BLaER1 (cell line): Measurements from ENCODE around the gene TMUB2.

Experiments used
- H3K27ac ChIP-seq: shearing (Covaris generic); formaldehyde crosslinking; 2 replicates; pipeline ENCODE4 v1.8.1; 2022
- H3K27me3 ChIP-seq: shearing (Covaris generic); formaldehyde crosslinking; 2 replicates; pipeline ENCODE4 v1.8.1; 2022
- H3K36me3 ChIP-seq: shearing (Covaris generic); formaldehyde crosslinking; 2 replicates; pipeline ENCODE4 v1.8.1; 2022
- H3K4me1 ChIP-seq: shearing (Covaris generic); formaldehyde crosslinking; 2 replicates; pipeline ENCODE4 v1.8.1; 2022
- H3K4me2 ChIP-seq: shearing (Covaris generic); formaldehyde crosslinking; 2 replicates; pipeline ENCODE4 v1.8.1; 2022
- H3K4me3 ChIP-seq: shearing (Covaris generic); formaldehyde crosslinking; 2 replicates; pipeline ENCODE4 v1.8.1; 2022
- H3K9ac ChIP-seq: shearing (Covaris generic); formaldehyde crosslinking; 2 replicates; pipeline ENCODE4 v1.8.1; 2022
- H3K9me3 ChIP-seq: shearing (Covaris generic); formaldehyde crosslinking; 2 replicates; pipeline ENCODE4 v1.8.1; 2022
- H4K20me1 ChIP-seq: shearing (Covaris generic); formaldehyde crosslinking; 2 replicates; pipeline ENCODE4 v1.8.1; 2022
- Cebpa-rat ChIP-seq: shearing (Covaris generic); IDR thresholded peaks from 2 replicates; pipeline ENCODE4 v1.8.1; 2022

The TMUB2 gene

DNA sequence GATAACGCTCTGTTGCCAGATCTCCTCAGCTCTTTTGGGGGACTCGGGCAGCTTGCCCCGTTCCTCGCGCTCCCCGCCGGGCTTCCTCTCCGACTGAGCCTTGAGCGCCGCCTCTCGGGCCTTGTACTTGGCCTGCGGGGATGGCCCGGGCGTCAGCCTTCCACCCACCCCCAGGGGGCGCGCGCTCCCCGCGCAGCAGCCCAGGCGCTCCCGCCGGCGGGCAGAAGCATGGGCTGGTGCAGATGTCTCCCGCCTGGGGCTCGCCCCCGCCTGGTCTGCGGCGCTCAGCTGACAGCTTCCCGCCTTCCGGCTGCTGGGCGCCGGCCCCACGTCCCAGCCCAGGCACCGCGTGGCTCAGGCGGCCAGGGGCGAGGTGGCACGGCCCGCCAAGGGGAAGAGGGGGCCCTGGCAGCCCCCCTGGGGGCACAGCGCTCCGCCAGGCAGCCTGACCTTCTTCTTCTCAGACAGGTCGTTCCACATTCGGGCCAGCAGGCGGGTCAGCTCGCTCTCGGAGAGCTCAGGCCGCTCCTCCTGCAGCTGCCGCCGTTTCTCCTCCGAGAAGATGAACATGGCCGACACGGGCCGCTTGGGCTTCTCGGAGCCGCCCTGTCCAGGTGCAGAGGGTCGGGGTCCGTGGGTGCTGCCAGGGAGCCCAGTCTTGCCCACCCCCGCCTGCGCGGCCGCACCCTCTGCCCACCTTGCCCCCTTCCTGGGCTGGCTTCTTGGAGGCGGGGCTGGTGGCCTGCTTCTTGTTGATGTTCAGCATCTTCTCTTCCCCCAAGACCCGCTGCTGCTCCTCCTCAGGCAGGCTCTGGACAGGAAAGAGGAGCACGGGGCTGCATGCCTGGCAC lies 23.8 kb downstream of the TMUB2 start:
- peaks cover 96% of the 10 kb centered on the region for H3K36me3 ChIP-seq
- peak overlapping the region; percentile 76 for H3K4me2 ChIP-seq
- H4K20me1 ChIP-seq, result peaks cover 65% of the 10 kb centered on the region
- peaks cover 58% of the 10 kb centered on the region for H3K4me1 ChIP-seq
- H3K27me3 ChIP-seq, result no peaks in the 10 kb centered on the region
- no peaks in the 10 kb centered on the region for H3K9me3 ChIP-seq
- TF ChIP-seq Cebpa-rat, result no peak
- H3K27ac ChIP-seq, result peak overlapping the region; percentile 86
- peak overlapping the region; percentile 78 for H3K9ac ChIP-seq
- H3K4me3 ChIP-seq, result peak overlapping the region; percentile 41

DNA sequence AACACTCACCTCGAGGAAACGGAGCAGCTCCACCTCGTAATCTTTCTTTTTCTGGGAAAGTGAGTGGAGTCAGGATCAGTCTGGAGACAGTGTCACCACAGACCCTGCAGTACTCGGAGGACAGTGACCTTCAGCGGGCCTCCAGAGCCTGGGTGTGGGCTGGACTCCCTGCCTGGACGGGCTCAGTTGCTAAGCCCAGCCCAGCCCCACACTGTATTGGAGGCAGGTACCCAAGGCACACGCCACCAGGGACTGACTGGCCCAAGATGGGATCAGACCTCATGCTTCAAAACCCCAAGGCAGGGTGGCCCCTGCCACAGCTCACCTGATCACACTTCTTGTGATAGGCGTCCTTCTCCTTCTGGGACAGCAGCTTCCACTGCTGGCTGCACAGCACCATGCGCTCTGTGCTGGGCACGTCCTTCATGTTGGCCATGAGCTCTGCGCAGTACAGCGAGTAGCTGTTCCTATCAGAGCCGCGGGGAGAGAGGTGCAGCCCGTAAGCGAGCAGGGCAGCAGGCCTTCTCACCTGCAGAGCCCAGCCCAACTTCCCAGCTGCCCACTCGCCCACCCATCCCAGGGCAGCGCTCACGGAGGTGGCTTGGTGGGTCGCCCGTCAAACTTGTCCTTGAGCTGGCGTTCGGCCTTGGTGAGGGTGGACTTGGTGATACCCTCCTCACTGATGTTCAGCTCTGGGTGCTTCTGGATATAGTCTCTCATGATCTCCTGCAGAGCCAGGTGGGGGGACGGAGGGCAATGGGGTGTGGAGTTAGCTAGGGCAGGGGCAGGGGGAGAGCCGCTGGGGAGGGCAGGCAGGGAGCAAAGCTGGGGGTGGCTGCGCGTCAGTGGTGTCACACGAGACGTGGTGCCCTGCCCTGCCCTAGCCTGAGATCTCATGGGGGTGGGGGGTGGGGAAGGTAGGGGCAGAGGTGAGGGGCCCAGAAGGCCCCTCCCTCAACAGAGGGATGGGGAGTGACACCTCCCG lies 24.8 kb downstream of the TMUB2 start:
- Histone ChIP-seq H3K4me3 (no peak overlapping the region), H3K4me2 (peak overlapping the region; percentile 76), H3K36me3 (peaks cover 96% of the 10 kb centered on the region), H3K27me3 (no peaks in the 10 kb centered on the region), H3K27ac (peak overlapping the region; percentile 86), H4K20me1 (peaks cover 67% of the 10 kb centered on the region), H3K9ac (peak overlapping the region; percentile 78), H3K9me3 (no peaks in the 10 kb centered on the region), H3K4me1 (peaks cover 68% of the 10 kb centered on the region)
- no peak for TF ChIP-seq Cebpa-rat

DNA sequence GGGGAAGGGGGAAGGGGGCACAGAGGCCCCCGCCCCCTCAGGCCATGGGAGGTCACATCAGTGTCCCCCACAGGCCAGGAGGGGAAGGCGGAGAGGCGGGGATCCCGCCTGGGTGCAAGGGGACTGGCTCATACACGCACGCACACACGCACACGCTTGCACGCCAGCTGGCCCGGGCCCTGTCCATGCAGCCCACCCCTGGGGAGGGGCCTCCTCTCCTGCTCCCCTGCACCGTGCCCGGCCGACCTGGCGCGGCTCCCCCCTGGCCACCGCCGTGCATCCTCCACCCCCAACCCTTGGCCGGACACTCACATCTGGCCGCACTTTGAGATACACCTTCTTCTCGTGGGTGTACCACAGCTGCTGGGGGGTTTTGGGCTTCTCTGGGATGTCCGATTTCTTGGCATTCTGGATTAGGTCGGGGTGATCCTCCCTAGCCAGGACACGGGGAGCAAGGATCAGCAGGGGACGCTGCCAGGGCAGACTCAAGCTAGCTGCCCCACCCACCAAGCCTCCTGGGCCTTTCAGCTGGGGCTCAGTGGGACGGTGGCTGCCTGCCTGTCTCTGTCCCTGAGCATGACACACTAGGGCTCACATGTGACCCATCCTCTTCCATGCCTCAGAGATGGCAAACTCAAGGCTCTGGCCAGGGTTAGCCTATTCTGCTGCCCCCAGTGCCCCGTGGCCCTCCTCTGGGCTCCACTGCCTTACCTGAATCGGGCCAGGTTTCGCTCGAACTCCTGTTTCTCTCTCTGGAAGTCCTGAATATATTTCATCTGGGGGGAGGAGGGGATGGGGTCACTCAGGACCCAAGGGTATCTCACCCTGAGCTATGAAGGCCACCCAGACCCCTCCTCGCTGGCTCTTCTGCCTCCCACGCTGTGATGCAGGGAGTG lies 26.0 kb downstream of the TMUB2 start:
- Histone ChIP-seq H3K27me3 (no peaks in the 10 kb centered on the region), H3K36me3 (peaks cover 91% of the 10 kb centered on the region), H3K4me3 (no peak overlapping the region)

DNA sequence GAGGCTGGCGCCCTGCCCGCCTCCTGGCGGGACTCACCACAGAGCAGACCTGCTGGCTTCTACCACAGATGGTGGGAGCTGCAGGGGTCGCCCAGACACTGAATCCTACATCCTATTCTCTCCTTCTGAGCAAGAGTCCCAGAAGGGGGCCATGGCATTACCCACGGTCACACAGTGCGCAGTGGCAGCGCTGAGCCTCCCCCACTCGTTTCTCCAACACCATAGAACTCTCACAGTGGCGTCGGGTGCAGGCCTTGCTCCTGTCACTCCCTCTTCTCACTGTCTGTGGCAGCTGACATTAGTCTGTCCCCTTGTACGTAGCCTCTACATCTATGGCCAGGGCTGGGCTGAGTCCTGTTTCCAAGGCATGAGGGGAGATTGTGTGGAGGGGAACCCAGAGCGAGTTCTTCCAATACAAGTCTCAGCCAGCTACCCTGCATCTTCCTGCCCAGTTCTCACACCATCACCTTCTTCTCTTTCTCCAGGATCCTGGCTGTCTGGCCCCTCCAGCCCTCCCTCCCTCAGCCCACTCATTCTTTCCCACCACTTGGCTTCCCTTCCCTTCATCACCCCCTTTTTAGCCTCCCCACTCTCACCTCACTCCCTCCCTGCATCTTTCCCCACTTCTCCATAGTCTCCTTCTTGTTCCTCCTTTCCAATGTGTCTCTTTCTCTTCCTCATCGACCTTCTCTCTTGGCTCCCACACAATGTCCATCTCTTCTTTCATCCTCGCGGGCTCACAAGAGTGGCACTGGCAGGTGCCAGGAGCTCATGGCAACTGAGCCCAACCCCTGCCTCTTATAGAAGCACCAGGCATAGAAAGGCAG lies 26.8 kb downstream of the TMUB2 start:
- Histone ChIP-seq H3K27ac (0 out of 2 replicates have a peak overlapping the region, but pooled peaks have one; percentile 12), H3K4me3 (no peak overlapping the region), H4K20me1 (peaks cover 84% of the 10 kb centered on the region), H3K4me1 (peaks cover 80% of the 10 kb centered on the region), H3K27me3 (no peaks in the 10 kb centered on the region), H3K36me3 (peaks cover 82% of the 10 kb centered on the region), H3K9ac (peak overlapping the region; percentile 52), H3K9me3 (no peaks in the 10 kb centered on the region), H3K4me2 (peak overlapping the region; percentile 18)
- TF ChIP-seq Cebpa-rat, result no peak

More for the DNA sequence above, 26.0 kb downstream of the TMUB2 start:
- H4K20me1 ChIP-seq, result peaks cover 79% of the 10 kb centered on the region
- H3K4me1 ChIP-seq, result peaks cover 80% of the 10 kb centered on the region
- H3K4me2 ChIP-seq, result peak overlapping the region; percentile 18
- peak overlapping the region; percentile 52 for H3K9ac ChIP-seq
- H3K9me3 ChIP-seq, result no peaks in the 10 kb centered on the region
- no peak for TF ChIP-seq Cebpa-rat
- H3K27ac ChIP-seq, result peak overlapping the region; percentile 12; the same call in 1 of the 2 replicates

DNA sequence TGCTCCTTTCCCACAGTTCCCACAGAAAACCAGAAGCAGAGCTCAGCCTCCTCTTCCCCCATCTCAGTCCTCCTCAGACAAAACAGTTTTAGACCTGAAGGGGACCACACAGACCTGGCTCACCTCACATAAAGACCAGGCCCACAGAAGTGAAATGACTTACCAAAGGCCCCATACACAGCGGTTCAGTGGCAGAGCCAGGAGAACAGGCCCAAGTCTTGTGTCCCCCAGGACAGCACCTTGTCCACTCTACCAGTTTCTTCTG lies 27.4 kb downstream of the TMUB2 start:
- H3K4me1 ChIP-seq, result peaks cover 80% of the 10 kb centered on the region
- H3K4me2 ChIP-seq, result no peak overlapping the region
- no peak overlapping the region for H3K27ac ChIP-seq
- no peaks in the 10 kb centered on the region for H3K27me3 ChIP-seq
- H3K9me3 ChIP-seq, result no peaks in the 10 kb centered on the region
- no peak overlapping the region; the same call in 1 of the 2 replicates for H3K9ac ChIP-seq
- no peak overlapping the region for H3K4me3 ChIP-seq
- H3K36me3 ChIP-seq, result peaks cover 77% of the 10 kb centered on the region
- peaks cover 83% of the 10 kb centered on the region for H4K20me1 ChIP-seq
- TF ChIP-seq Cebpa-rat, result no peak

- peaks cover 78% of the 10 kb centered on the region for H3K4me1 ChIP-seq
- H3K27me3 ChIP-seq, result no peaks in the 10 kb centered on the region
- H3K36me3 ChIP-seq, result peaks cover 70% of the 10 kb centered on the region
- no peak overlapping the region for H3K4me3 ChIP-seq
- no peak for TF ChIP-seq Cebpa-rat
- peak overlapping the region; percentile 27; the same call in 1 of the 2 replicates for H3K9ac ChIP-seq
- no peak overlapping the region for H3K4me2 ChIP-seq
- no peak overlapping the region for H3K27ac ChIP-seq
- H3K9me3 ChIP-seq, result no peaks in the 10 kb centered on the region
- H4K20me1 ChIP-seq, result peaks cover 76% of the 10 kb centered on the region
Measured at GRCh38 chr17:44214896-44215295, 28.1 kb downstream of the TMUB2 start.

DNA sequence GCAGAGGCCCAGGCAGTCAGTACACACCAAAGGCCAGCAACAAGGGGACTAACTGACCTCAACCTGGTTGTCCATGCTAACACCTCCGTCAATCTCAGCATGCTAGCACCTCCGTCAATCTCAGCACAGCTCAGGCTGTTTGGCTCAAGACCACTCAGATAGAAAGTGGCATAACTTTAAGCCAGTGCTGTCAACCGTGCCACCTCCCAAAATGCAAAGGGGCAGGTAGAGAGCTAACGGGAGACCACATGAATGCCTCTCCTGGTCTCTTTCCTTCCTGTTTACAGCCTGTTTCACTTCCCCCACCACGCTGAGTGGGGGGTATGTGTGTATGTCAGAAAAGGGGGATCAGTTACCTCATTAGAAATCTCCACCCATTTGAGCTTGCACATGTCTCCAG lies 29.4 kb downstream of the TMUB2 start:
- Histone ChIP-seq H3K27ac (peak overlapping the region; percentile 99), H3K9me3 (no peaks in the 10 kb centered on the region), H3K4me3 (peak overlapping the region; percentile 95), H3K4me1 (peaks cover 66% of the 10 kb centered on the region), H4K20me1 (peaks cover 65% of the 10 kb centered on the region), H3K36me3 (peaks cover 60% of the 10 kb centered on the region), H3K4me2 (peak overlapping the region; percentile 92), H3K9ac (peak overlapping the region; percentile 99), H3K27me3 (no peaks in the 10 kb centered on the region)
- no peak for TF ChIP-seq Cebpa-rat

- Histone ChIP-seq H3K4me2 (peak overlapping the region; percentile 92), H4K20me1 (peaks cover 60% of the 10 kb centered on the region), H3K36me3 (peaks cover 55% of the 10 kb centered on the region), H3K9me3 (no peaks in the 10 kb centered on the region), H3K9ac (peak overlapping the region; percentile 99), H3K27ac (peak overlapping the region; percentile 99; the same call in 1 of the 2 replicates), H3K4me1 (peaks cover 60% of the 10 kb centered on the region), H3K4me3 (peak overlapping the region; percentile 95), H3K27me3 (no peaks in the 10 kb centered on the region)
- TF ChIP-seq Cebpa-rat, result no peak
Measured at GRCh38 chr17:44216694-44217093, 29.9 kb downstream of the TMUB2 start.
